HG03039 (cell line): ENCODE results near the gene PTPRH.

ENCODE experiments used
- ATAC-seq: cut with Tn5 transposase; IDR thresholded peaks from one replicate; pipeline ENCODE4 v1.9.1; 2021; ENCODE audit warnings: mild to moderate bottlenecking, moderate library complexity; ENCODE audit not compliant: unreplicated experiment

PTPRH gene

GRCh38 chr19:55246462-55247451 lies 37.5 kb upstream of the PTPRH start:
- ATAC-seq = no peak

- no peak for ATAC-seq
Measured at GRCh38 chr19:55245236-55245904, 36.1 kb upstream of the PTPRH start.

- ATAC-seq = no peak
Measured at GRCh38 chr19:55244004-55244680, 34.8 kb upstream of the PTPRH start.

- no peak for ATAC-seq
Measured at GRCh38 chr19:55242517-55242916, 33.2 kb upstream of the PTPRH start.

- no peak for ATAC-seq
Measured at GRCh38 chr19:55241935-55242464, 32.7 kb upstream of the PTPRH start.

- ATAC-seq = no peak
Measured at GRCh38 chr19:55241143-55241934, 32.0 kb upstream of the PTPRH start.

GRCh38 chr19:55240713-55241020 lies 31.4 kb upstream of the PTPRH start:
- no peak for ATAC-seq

- no peak for ATAC-seq
Measured at GRCh38 chr19:55239004-55239403, 29.7 kb upstream of the PTPRH start.

GRCh38 chr19:55238030-55238429 lies 28.7 kb upstream of the PTPRH start:
- no peak for ATAC-seq

- ATAC-seq = no peak
Measured at GRCh38 chr19:55232986-55233385, 23.7 kb upstream of the PTPRH start.

GRCh38 chr19:55232286-55232602 lies 22.9 kb upstream of the PTPRH start:
- no peak for ATAC-seq

- no peak for ATAC-seq
Measured at GRCh38 chr19:55231391-55232285, 22.3 kb upstream of the PTPRH start.

- ATAC-seq = no peak
Measured at GRCh38 chr19:55230780-55231179, 21.5 kb upstream of the PTPRH start.

GRCh38 chr19:55230329-55230728 lies 21.0 kb upstream of the PTPRH start:
- ATAC-seq = no peak

GRCh38 chr19:55229789-55230182 lies 20.5 kb upstream of the PTPRH start:
- no peak for ATAC-seq

- ATAC-seq = no peak
Measured at GRCh38 chr19:55229145-55229788, 20.0 kb upstream of the PTPRH start.

GRCh38 chr19:55228403-55229031 lies 19.2 kb upstream of the PTPRH start, which contains the start of gene TMEM86B:
TMEM86B (minus strand) TSS chr19:55228763; CDS start chr19:55228741, 22 bp downstream.
- no peak for ATAC-seq

- no peak for ATAC-seq
Measured at GRCh38 chr19:55228015-55228391, 18.7 kb upstream of the PTPRH start.
